Calu3 (cell line): ENCODE data around the gene HPCAL4. TPM values are rescaled to one million over a fixed set of nuclear protein-coding genes. Genes with fewer than 3 reads are reported as not detected.

ENCODE experiments used
- BruUV-seq: library from RNA; stranded (reverse); fragments of 400-500 nt; replicated peaks from 2 replicates; lab custom pipeline; 2021; lab: Mats Ljungman, UMichigan
- CTCF ChIA-PET: fragments of 300-600 bp; sonication (Branson Sonifier 250); formaldehyde crosslinking; loops from one replicate; lab custom pipeline; 2022; ENCODE audit warnings: antibody characterized with exemption; lab: Charles Lee
- DNase-seq: peaks from one replicate; pipeline ENCODE4 v3.0.0; 2022
- H3K27ac Mint-ChIP-seq: one replicate; pipeline ENCODE4 v1.8.0; 2022; ENCODE audit warnings: mixed read lengths; ENCODE audit not compliant: unreplicated experiment
- H3K27me3 Mint-ChIP-seq: one replicate; pipeline ENCODE4 v1.8.0; 2022; ENCODE audit warnings: mixed read lengths; ENCODE audit not compliant: unreplicated experiment
- H3K36me3 Mint-ChIP-seq: one replicate; pipeline ENCODE4 v1.8.0; 2022; ENCODE audit warnings: mild to moderate bottlenecking, moderate library complexity, mixed read lengths; ENCODE audit not compliant: insufficient read depth, unreplicated experiment
- H3K4me1 Mint-ChIP-seq: one replicate; pipeline ENCODE4 v1.8.0; 2022; ENCODE audit warnings: mild to moderate bottlenecking, low read depth, mixed read lengths; ENCODE audit not compliant: unreplicated experiment
- H3K4me3 Mint-ChIP-seq: one replicate; pipeline ENCODE4 v1.8.0; 2022; ENCODE audit warnings: mild to moderate bottlenecking, low read depth, moderate library complexity, mixed read lengths; ENCODE audit not compliant: unreplicated experiment
- H3K9me3 Mint-ChIP-seq: one replicate; pipeline ENCODE4 v1.8.0; 2022; ENCODE audit warnings: low read depth, mixed read lengths; ENCODE audit not compliant: unreplicated experiment
- CTCF ChIP-seq: fragments of 200-600 bp; IDR thresholded peaks from one replicate; pipeline ENCODE4 v1.8.0; 2022; ENCODE audit warnings: antibody characterized with exemption; ENCODE audit not compliant: unreplicated experiment
- intact Hi-C: fragments of 100-400 bp; cut with micrococcal nuclease; formaldehyde crosslinking; loops from one replicate; pipeline ENCODE4 v1.10.0; 2022; ENCODE audit not compliant: unreplicated experiment
- total RNA-seq: library from RNA; stranded (reverse); gene quantifications from 2 replicates; pipeline ENCODE4 v1.2.3, GENCODE V29; 2022

Gene HPCAL4
- total RNA-seq, 1 experiment from 2014 or later: not detected

GRCh38 chr1:39632682-39633417, 58.4 kb downstream of the HPCAL4 start:
- CTCF ChIA-PET: interaction anchor here (0.7 kb wide), 1 partner anchor 26 kb away, joined by 3 read pairs; no protein-coding TSS in a partner anchor
- Mint-ChIP-seq H3K9me3 (no peaks in the 10 kb centered on the region), H3K27me3 (peaks cover 88% of the 10 kb centered on the region), H3K4me3 (no peak overlapping the region), H3K36me3 (no peaks in the 10 kb centered on the region), H3K4me1 (peaks cover 7% of the 10 kb centered on the region), H3K27ac (no peak overlapping the region)
- no TSS peak for BruUV-seq
- TF ChIP-seq CTCF: no peak
- intact Hi-C loops: no loop called here
- peak; percentile 49 for DNase-seq

GRCh38 chr1:39632323-39632681, 58.9 kb downstream of the HPCAL4 start:
- TF ChIP-seq CTCF: no peak
- CTCF ChIA-PET: interaction anchor here (0.7 kb wide), 1 partner anchor 26 kb away, joined by 3 read pairs; no protein-coding TSS in a partner anchor
- Mint-ChIP-seq H3K4me3 (no peak overlapping the region), H3K36me3 (no peaks in the 10 kb centered on the region), H3K27ac (no peak overlapping the region), H3K4me1 (peaks cover 7% of the 10 kb centered on the region), H3K9me3 (no peaks in the 10 kb centered on the region), H3K27me3 (peaks cover 88% of the 10 kb centered on the region)
- intact Hi-C loops: no loop called here
- DNase-seq: no peak
- no TSS peak for BruUV-seq

GRCh38 chr1:39631361-39632322, 59.6 kb downstream of the HPCAL4 start:
- no peak for TF ChIP-seq CTCF
- Mint-ChIP-seq H3K4me3 (no peak overlapping the region), H3K27me3 (peaks cover 88% of the 10 kb centered on the region), H3K4me1 (peaks cover 7% of the 10 kb centered on the region), H3K9me3 (no peaks in the 10 kb centered on the region), H3K27ac (no peak overlapping the region), H3K36me3 (no peaks in the 10 kb centered on the region)
- intact Hi-C loops: no loop called here
- no TSS peak for BruUV-seq
- no peak for DNase-seq
- CTCF ChIA-PET: no interaction called here

GRCh38 chr1:39628807-39629350, 62.4 kb downstream of the HPCAL4 start:
- DNase-seq: no peak
- BruUV-seq: no TSS peak
- no peak overlapping the region for H3K27ac Mint-ChIP-seq
- intact Hi-C loops: no loop called here
- TF ChIP-seq CTCF: no peak
- H3K27me3 Mint-ChIP-seq: peaks cover 88% of the 10 kb centered on the region
- H3K36me3 Mint-ChIP-seq: no peaks in the 10 kb centered on the region
- peaks cover 6% of the 10 kb centered on the region for H3K4me1 Mint-ChIP-seq
- CTCF ChIA-PET: no interaction called here
- no peaks in the 10 kb centered on the region for H3K9me3 Mint-ChIP-seq
- no peak overlapping the region for H3K4me3 Mint-ChIP-seq
